ENCODE measurements around the gene GRM4. TPM values are rescaled to one million over a fixed set of nuclear protein-coding genes. Genes with fewer than 3 reads are reported as not detected.
"Not testable (repeated sequence)": the region's sequence is repeated elsewhere in the genome, so short reads cannot be mapped to it uniquely, and the experiment has no call there.

Gene GRM4
- total RNA-seq, 4 donors from 2014 or later = 0.35 to 2.2 TPM; not detected in 2

DNA sequence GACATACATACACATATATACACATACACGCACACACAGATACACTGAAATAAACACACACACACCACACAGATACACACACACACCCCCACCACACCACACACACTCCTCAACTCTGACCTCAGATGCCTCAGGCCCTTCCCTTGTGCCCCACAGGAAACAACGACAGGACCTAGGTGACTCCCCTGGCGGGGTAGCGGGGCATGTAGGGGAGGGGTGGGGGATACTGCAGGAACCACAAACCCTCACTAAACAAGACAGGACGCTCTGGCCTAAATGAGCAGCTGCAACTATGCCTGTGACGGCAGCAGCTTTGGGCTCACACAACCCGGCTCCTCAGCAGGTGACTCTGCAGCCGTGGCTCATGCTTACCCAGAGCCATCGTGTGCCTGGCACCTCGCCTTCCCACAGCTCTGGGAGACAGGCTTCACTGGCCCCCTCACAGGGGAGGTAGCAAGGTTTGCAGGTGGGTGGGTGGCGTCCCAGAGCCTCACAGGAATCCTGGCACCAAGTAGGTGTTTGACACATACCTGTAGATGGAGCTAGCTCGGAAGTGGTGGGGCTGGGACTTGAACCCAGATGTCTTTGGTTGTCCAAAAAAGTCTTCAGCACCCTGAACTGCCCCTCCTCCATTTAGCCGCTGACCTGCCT is 100.8 kb downstream of the GRM4 start:
- intact Hi-C loops (cut with DNase I; ENCODE audit: low total_unique reads) = no loop called here
- Histone ChIP-seq H3K4me3 (no peak overlapping the region), H3K27me3 (no peaks in the 10 kb centered on the region), H3K36me3 (no peaks in the 10 kb centered on the region), H3K9me3 (no peaks in the 10 kb centered on the region), H3K27ac (no peak overlapping the region), H3K4me1 (no peaks in the 10 kb centered on the region)
- no peak for TF ChIP-seq POLR2A (IDR thresholded peaks at IDR 0.05)
- TF ChIP-seq, protein P1, sequence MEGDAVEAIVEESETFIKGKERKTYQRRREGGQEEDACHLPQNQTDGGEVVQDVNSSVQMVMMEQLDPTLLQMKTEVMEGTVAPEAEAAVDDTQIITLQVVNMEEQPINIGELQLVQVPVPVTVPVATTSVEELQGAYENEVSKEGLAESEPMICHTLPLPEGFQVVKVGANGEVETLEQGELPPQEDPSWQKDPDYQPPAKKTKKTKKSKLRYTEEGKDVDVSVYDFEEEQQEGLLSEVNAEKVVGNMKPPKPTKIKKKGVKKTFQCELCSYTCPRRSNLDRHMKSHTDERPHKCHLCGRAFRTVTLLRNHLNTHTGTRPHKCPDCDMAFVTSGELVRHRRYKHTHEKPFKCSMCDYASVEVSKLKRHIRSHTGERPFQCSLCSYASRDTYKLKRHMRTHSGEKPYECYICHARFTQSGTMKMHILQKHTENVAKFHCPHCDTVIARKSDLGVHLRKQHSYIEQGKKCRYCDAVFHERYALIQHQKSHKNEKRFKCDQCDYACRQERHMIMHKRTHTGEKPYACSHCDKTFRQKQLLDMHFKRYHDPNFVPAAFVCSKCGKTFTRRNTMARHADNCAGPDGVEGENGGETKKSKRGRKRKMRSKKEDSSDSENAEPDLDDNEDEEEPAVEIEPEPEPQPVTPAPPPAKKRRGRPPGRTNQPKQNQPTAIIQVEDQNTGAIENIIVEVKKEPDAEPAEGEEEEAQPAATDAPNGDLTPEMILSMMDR (IDR thresholded peaks at IDR 0.05) = no peak
- DNase-seq = no peak

- intact Hi-C loops (cut with DNase I; ENCODE audit: low total_unique reads) = no loop called here
- H3K9me3 ChIP-seq = no peaks in the 10 kb centered on the region
- H3K27ac ChIP-seq = no peak overlapping the region
- no peaks in the 10 kb centered on the region for H3K36me3 ChIP-seq
- H3K4me3 ChIP-seq = no peak overlapping the region
- H3K27me3 ChIP-seq = no peaks in the 10 kb centered on the region
- DNase-seq = no peak
- no peak for TF ChIP-seq POLR2A (IDR thresholded peaks at IDR 0.05)
- TF ChIP-seq, protein P1 (IDR thresholded peaks at IDR 0.05) = no peak
- H3K4me1 ChIP-seq = no peaks in the 10 kb centered on the region
Observed at GRCh38 chr6:34043359-34043758, 102.5 kb downstream of the GRM4 start.

DNA sequence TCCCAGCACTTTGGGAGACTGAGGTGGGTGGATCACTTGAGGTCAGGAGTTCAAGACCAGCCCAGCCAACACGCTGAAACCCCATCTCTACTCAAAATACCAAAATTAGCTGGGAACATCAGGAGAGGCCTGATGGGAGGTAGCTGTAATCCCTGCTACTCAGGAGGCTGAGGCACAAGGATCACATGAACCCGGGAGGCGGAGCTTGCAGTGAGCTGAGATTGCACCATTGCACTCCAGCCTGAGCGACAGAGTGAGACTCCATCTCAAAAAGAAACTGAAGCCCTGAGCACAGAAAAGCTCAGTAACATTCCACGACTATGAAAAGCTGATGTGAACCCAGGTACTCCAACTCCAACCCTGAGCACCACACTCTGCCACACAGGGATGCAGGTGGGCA is 103.9 kb downstream of the GRM4 start:
- H3K4me1 ChIP-seq; H3K27ac ChIP-seq; DNase-seq; intact Hi-C loops (cut with DNase I; ENCODE audit: low total_unique reads); H3K4me3 ChIP-seq; H3K36me3 ChIP-seq; H3K27me3 ChIP-seq; H3K9me3 ChIP-seq: not testable (repeated sequence)

DNA sequence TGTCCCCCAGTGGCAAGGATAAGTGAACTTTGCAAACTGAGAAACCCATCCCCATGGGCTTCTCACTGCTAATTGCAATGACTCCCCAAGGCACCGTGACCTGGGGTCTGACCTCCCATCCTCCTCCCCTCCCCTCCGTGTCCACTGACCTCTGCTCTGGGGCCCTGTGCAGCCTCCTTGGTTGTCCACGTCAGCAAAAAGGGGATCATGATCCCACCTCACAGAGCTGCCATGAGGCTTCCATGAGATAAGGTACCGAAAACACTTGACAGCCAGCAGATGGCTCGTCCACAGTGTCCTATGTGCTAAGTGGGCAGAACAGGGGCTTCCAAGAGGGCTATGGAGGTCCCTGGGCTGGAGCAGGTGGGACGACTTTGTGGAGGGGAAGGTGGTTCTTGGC is 104.5 kb downstream of the GRM4 start:
- Histone ChIP-seq H3K9me3 (no peaks in the 10 kb centered on the region), H3K27me3 (no peaks in the 10 kb centered on the region), H3K27ac (no peak overlapping the region), H3K4me1 (no peaks in the 10 kb centered on the region), H3K36me3 (no peaks in the 10 kb centered on the region), H3K4me3 (no peak overlapping the region)
- intact Hi-C loops (cut with DNase I; ENCODE audit: low total_unique reads) = no loop called here
- no peak for TF ChIP-seq POLR2A (IDR thresholded peaks at IDR 0.05)
- TF ChIP-seq, protein P1 (IDR thresholded peaks at IDR 0.05) = no peak
- no peak for DNase-seq

GRCh38 chr6:34039943-34040342 is 105.9 kb downstream of the GRM4 start:
- intact Hi-C loops (cut with DNase I; ENCODE audit: low total_unique reads) = no loop called here
- Histone ChIP-seq H3K4me3 (no peak overlapping the region), H3K27me3 (no peaks in the 10 kb centered on the region), H3K9me3 (no peaks in the 10 kb centered on the region), H3K4me1 (no peaks in the 10 kb centered on the region), H3K36me3 (no peaks in the 10 kb centered on the region), H3K27ac (no peak overlapping the region)
- TF ChIP-seq POLR2A (IDR thresholded peaks at IDR 0.05) = no peak
- TF ChIP-seq, protein P1 (IDR thresholded peaks at IDR 0.05) = no peak
- DNase-seq = no peak

- no peak overlapping the region for H3K4me3 ChIP-seq
- H3K27me3 ChIP-seq = no peaks in the 10 kb centered on the region
- no peaks in the 10 kb centered on the region for H3K36me3 ChIP-seq
- DNase-seq = no peak
- no peaks in the 10 kb centered on the region for H3K9me3 ChIP-seq
- TF ChIP-seq POLR2A (IDR thresholded peaks at IDR 0.05) = no peak
- TF ChIP-seq, protein P1 (IDR thresholded peaks at IDR 0.05) = no peak
- no peak overlapping the region for H3K27ac ChIP-seq
- intact Hi-C loops (cut with DNase I; ENCODE audit: low total_unique reads) = no loop called here
- no peaks in the 10 kb centered on the region for H3K4me1 ChIP-seq
Observed at GRCh38 chr6:34037151-34037550, 108.7 kb downstream of the GRM4 start.

Data from uterus (tissue), 4 donors.